GM23248 (cell line): Measurements from ENCODE around the gene TSSK3.

Experiments used
- EZH2 ChIP-seq: fragments of 200-600 bp; sonication (generic); IDR thresholded peaks from 2 replicates; pipeline ENCODE4 v1.6.1; 2018; ENCODE audit warnings: antibody characterized with exemption, mild to moderate bottlenecking; ENCODE audit not compliant: insufficient read depth, poor library complexity, severe bottlenecking
- EZH2phosphoT487 ChIP-seq: fragments of 200-600 bp; sonication (generic); IDR thresholded peaks from 2 replicates; pipeline ENCODE4 v1.6.1; 2018; ENCODE audit warnings: antibody characterized with exemption, moderate library complexity, mild to moderate bottlenecking, low read depth; ENCODE audit not compliant: insufficient read depth

DNA sequence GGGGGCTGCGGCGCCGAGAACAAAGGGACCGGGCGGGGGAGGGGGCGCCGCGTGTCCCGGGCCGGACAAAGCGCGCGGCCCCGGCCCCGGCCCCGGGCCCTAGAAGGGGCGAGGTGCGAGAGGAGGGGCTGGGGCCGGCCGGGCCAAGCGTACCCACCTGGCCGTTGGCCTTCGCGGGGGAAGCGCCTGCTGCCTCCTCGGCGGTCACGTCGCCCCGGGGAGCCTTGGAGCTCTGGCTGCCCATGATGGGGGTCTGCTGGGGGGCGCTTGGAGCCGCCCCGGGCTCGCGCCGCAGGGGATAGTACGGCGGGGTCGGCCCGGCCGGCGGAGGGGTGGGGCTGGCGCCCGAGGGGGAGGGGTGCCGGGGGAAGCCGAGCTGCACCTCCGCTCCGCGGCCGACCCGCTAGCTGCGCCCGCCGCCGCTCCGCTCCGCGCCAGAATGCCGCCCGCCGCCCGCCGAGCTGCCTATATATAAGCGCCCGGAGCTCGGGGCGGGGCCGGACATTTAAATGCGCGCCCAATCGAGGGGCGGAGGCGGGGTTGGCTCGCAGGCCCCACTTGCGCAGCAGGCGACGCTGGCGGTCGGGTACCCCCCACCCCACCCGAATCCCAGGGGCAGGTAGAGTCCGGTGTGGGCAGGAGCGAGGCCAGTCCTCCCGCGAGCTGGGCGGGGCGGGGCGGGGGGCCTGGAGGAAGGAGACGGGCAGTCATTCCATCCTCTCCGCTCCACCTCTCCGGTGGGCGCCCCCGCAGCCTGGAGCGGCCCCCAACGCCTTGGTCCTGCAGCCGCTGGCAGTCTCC, 26.3 kb upstream of the TSSK3 start, which contains the start of gene MARCKSL1:
- TF ChIP-seq EZH2 (no peak), EZH2phosphoT487 (no peak)
